ENCODE results near the gene CALHM2.

Gene CALHM2

DNA sequence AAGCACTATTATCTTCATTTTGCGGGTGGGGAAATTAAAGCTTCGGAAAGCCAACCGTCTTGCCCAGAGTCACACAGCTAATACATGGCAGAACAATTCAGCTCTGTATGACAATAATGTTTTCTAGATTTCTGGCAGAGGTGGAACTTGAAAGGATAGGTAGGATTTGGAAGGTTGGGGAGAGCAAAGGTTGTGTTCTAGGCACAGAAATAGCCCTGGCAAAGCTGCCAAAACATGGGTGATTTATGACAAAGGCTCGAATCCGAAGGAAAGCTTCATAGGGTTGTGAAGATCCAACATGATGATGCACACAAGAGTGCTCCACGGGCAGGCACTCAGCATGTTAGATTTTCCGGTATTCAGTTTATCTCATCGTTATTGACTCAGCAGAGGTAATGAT is 36.6 kb downstream of the CALHM2 start:
- DNase-seq = no peak

DNA sequence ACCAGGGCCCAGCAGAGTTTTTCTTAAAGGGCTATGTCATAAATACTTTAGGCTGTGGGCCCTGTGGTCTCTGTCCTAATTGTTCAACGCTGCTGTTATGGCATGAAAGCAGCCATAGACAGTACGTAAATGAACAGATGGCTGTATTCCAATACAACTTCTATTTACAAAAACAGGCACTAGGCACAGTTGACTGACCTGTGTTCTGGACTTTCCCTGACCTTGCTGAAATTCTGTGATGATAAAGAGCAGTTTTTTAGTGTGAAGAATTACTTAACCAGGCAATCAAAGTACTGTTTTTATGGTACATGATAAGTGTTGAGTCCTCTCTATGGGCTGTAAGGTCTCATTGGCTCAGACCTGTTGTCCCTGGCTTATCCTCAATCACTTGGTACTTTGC is 38.6 kb downstream of the CALHM2 start:
- no peak for DNase-seq

DNA sequence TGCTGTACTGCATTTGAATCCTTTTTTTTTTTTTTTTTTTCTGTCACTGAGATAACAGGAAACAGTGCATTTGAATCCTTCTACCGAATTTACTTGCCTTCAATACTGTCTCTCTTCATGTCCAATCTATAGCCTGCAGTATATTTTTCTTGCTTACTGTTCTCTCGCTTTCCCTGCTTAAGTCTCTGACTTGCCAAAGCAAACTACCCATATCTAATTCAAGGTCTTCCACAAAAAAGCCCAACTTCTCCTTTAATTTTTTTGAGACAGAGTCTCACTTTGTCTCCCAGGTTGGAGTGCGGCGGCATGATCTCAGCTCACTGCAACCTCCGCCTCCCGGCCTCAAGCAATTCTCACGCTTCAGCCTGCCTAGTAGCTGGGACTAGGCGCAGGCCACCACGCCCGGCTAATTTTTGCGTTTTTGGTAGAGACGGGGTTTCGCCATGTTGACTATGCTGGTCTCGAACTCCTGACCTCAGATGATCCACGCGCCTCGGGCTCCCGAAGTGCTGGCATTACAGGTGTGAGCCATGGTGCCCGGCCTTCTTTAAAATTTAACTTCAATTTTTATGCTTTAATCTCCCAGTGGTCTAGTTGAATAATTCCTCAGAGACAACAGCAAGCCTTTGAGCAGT is 54.9 kb downstream of the CALHM2 start:
- no peak for DNase-seq

DNA sequence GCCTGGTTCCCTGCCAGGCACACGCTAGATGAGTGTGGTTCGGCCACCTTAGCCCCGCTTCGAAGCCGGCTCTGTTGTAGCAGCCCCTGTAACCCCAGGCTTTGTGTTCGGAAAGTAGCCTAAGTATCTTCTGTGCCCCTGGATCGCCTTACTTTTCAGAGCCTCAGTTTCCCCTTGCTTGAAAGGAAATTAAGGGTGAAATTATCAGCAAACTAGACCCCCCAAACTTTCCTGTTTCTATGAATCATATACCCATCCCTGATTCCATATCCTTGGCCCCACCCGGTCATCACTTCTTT is 55.4 kb downstream of the CALHM2 start:
- DNase-seq = no peak
